Urinary bladder (tissue), 4 donors: ENCODE results near the gene ZNF469. TPM values are rescaled to one million over a fixed set of nuclear protein-coding genes. Genes with fewer than 3 reads are reported as not detected.

Source experiments
- DNase-seq: peaks from one replicate; pipeline ENCODE4 v3.0.0-alpha.2; 2015; ENCODE audit errors: extremely low spot score
- H3K27ac ChIP-seq: one replicate; pipeline ENCODE4 v1.5.1; 2013; ENCODE audit warnings: low read depth, mild to moderate bottlenecking, moderate library complexity
- H3K36me3 ChIP-seq: one replicate; pipeline ENCODE4 v1.6.1; 2013; ENCODE audit warnings: mild to moderate bottlenecking, moderate library complexity; ENCODE audit not compliant: insufficient read depth
- H3K4me1 ChIP-seq: one replicate; pipeline ENCODE4 v1.6.1; 2013; ENCODE audit warnings: mild to moderate bottlenecking, moderate library complexity; ENCODE audit not compliant: insufficient read depth
- H3K4me3 ChIP-seq: one replicate; pipeline ENCODE4 v1.5.1; 2013; ENCODE audit warnings: low read depth, low read length
- WGBS: extraction: QIAGEN DNeasy Blood & Tissue Kit; methylation state at CpG from one replicate; pipeline ENCODE4 v1.1.7; 2013; 5-methylcytosine and 5-hydroxymethylcytosine counted together
- polyA plus RNA-seq: library from polyadenylated mRNA; stranded (reverse); fragments of 200-250 nt; gene quantifications from one replicate; pipeline ENCODE4 v1.2.3, GENCODE V29; 2013
- total RNA-seq: library from RNA; depleted of rRNA; stranded (reverse); fragments of >200 nt; gene quantifications from one replicate; pipeline ENCODE4 v1.2.3, GENCODE V29; 2014
- donor health status: healthy with polysubstance abuse.
- donor health status: healthy.

ZNF469 gene
- total and polyA plus RNA-seq, 2 donors = 1.3 to 9.5 TPM

DNA sequence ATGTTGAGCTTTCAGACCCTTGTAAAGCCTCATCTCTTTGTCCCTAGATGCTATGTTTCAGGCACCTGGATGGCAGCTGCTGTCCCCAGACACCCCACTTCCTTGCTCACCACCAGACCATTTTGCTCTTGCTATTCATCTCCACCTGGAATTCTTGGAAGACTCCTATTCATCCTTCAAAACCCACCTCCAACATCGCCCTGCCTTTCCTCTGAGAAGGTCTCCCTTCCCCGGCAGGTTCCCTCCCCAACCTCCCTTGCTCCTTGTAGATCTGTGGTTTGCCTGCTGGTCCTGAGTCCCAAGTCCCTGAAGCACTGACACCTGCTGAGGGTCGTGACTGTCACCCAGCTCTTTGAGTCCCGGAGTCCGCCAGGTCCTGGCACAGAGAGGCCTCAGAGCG lies 9.9 kb downstream of the ZNF469 start:
- H3K36me3 ChIP-seq = no peaks in the 10 kb centered on the region
- no peak overlapping the region for H3K27ac ChIP-seq
- H3K4me3 ChIP-seq = no peak overlapping the region
- no peak for DNase-seq
- WGBS = 90% methylated on average over 6 of the region's 6 CpGs
- no peaks in the 10 kb centered on the region for H3K4me1 ChIP-seq

DNA sequence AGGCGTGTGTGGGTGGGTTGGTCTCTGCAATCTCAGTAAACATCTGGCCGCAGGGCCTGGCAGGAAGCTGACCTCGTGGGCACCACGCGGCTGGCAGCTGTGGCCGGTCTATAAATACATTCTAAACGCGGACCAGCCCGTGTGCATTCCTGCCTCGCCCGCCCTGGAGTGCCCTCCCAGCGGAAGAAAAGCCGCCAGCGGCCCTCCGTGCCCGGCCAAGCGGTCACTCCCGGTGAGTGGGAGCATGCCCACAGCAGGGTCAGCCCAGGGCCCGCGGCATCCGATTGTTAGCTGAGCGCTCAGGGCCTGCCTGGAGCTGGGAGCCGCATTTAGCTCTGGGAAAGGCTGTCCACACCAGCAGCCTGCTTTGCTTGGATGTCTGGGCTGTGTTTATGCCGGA lies 10.3 kb downstream of the ZNF469 start:
- H3K36me3 ChIP-seq = no peaks in the 10 kb centered on the region
- WGBS = 72% methylated on average over 24 of the region's 24 CpGs
- H3K4me1 ChIP-seq = no peaks in the 10 kb centered on the region
- no peak overlapping the region for H3K4me3 ChIP-seq
- no peak for DNase-seq
- no peak overlapping the region for H3K27ac ChIP-seq

DNA sequence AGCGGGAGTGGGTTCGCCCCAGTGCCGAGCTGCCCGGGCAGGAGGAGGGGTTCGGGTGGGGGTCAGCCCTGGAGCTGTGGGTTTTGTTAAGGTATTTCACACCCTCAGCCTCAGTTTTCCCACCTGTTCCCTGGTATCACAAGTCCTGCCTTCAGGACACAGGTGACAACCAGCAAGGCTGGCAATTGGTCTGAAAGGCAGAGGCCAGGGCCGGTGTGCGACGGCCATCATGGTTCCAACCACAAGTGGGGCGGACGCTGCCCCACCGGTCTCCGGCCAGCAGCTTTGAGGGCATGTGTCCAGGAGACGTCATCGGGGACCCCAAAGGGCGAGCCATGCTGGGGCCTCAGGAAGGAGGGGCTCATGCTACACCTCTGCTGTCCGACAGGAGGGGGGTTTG lies 10.8 kb downstream of the ZNF469 start:
- H3K4me1 ChIP-seq = no peaks in the 10 kb centered on the region
- no peak overlapping the region for H3K27ac ChIP-seq
- 93% methylated on average over 16 of the region's 16 CpGs for WGBS
- no peak overlapping the region for H3K4me3 ChIP-seq
- no peaks in the 10 kb centered on the region for H3K36me3 ChIP-seq
- DNase-seq = no peak

DNA sequence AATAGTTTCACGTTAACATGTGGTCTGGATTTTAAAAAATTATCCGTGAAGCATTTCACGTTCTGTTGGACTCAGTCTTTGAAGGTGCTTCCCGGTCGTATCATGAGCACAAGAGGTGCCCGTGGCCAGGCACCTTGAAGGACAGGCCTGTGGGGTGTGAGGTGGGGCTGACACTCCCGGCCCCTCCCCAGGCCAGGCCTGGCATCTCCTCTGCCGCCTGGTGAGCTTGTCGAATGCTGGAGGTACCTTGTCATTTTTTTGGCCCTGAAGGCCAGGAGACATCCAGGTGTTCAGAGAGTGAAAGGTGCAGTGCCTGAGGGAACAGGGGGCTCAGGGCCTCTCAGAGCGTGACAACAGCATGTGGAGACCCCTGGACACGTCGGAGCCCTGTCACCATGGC lies 11.7 kb downstream of the ZNF469 start:
- no peak for DNase-seq
- Histone ChIP-seq H3K36me3 (no peaks in the 10 kb centered on the region), H3K4me1 (no peaks in the 10 kb centered on the region), H3K4me3 (no peak overlapping the region), H3K27ac (no peak overlapping the region)
- 89% methylated on average over 12 of the region's 12 CpGs for WGBS

DNA sequence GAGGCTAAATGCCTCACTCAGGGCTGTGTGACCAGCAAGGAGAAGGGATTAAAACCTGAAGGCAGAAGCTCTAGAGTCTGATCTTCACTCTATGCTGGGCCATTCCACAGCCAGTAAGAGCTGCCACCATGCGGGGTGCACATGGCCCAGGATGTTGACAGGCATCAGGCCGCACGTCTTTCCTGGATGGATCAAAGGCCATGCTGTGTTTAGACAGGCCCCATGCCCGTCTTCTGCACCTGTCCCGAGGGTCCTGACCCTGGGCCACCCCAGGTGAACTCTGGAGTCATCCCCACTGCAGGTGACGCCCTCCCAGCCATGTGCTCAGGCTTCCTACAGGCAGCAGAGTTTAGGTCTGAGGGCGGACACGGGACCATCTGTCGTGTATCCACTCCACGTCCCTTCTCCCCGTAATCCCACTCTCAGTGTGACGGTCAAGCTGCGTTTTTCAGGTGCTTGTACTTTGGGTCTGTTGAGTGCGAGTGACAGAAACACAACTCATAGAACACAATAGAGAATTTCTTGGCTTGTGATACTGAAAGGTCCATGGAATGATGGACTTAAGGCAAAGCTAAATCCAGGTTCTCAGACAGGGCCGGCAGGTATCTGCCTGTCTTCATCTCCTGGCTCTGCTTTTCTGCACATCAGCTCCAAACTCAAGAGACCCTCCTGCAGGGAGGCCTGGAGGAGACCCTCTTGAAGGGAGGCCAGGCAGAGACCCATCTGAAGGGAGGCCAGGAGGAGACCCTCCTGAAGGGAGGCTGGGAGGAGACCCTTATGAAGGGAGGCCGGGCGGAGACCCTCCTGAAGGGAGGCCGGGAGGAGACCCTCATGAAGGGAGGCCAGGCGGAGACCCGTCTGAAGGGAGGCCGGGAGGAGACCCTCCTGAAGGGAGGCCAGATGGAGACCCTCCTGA lies 13.2 kb downstream of the ZNF469 start:
- H3K4me3 ChIP-seq = no peak overlapping the region
- no peaks in the 10 kb centered on the region for H3K36me3 ChIP-seq
- H3K4me1 ChIP-seq = no peaks in the 10 kb centered on the region
- 95% methylated on average over 21 of the region's 21 CpGs for WGBS
- DNase-seq = no peak
- no peak overlapping the region for H3K27ac ChIP-seq

DNA sequence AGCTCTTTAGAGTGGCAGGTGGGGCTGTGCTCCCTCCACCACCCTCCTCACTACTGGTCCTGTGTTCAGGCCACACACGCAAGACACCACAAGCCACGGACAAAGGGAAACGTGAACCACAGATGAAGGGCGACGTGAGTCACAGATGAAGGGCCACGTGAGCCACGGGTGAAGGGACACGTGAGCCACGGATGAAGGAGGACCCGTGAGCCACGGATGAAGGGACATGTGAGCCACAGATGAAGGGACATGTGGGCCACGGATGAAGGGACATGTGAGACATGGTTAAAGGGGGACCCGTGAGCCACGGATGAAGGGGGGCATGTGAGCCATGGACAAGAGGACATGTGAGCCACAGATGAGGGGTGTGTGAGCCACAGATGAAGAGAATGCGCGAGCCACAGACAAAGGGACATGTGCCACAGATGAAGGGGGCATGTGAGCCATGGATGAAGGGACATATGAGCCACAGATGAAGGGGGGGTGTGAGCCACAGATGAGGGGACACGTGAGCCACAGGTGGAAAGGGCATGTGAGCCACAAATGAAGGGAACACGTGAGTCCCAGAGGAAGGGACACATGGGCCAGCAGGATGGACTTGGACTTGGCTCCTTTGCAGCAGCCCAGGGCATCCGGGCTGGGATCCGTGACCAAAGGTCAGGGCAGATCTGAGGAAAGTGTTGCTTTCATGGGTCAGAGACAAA lies 15.6 kb downstream of the ZNF469 start:
- H3K36me3 ChIP-seq = no peaks in the 10 kb centered on the region
- no peak overlapping the region for H3K4me3 ChIP-seq
- 97% methylated on average over 20 of the region's 20 CpGs for WGBS
- H3K27ac ChIP-seq = no peak overlapping the region
- no peak for DNase-seq
- H3K4me1 ChIP-seq = no peaks in the 10 kb centered on the region

DNA sequence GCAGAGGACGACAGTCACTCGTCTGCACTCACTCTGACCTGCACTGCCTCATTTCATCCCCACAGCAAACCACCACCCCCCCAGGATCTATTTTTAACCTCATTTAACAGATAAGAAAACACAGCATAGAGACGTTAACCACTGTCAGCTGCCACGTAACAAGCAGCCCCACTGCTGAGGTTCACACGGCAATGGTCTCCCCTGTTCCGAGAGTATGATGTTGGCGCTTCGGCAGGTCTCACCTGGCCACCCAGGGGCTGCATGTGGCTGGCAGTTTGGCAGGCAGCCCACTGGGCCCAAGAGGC lies 16.1 kb downstream of the ZNF469 start:
- H3K4me1 ChIP-seq = no peaks in the 10 kb centered on the region
- 83% methylated on average over 8 of the region's 8 CpGs for WGBS
- no peak overlapping the region for H3K27ac ChIP-seq
- H3K4me3 ChIP-seq = no peak overlapping the region
- no peaks in the 10 kb centered on the region for H3K36me3 ChIP-seq
- DNase-seq = no peak

DNA sequence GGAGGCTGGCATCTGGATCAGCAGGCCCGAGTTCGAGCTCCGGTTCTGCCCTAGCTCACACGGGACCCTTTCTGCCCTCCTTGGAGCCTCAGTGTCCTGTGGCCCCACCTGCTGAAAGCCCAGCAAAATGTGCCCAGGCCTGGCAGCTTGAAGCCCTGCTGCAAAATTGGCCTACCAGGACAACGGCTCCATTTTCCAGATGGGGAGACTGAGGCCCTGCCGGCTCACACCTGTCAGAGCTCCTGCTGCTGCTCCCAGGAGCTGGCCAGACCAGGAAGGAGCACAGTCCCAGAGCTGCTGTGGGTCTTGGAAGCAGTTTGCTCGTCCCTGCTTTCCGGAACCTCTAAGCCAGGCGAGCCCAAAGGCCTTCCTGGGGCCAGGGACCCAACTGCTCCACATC lies 17.4 kb downstream of the ZNF469 start:
- H3K4me1 ChIP-seq = no peaks in the 10 kb centered on the region
- 95% methylated on average over 9 of the region's 9 CpGs for WGBS

DNA sequence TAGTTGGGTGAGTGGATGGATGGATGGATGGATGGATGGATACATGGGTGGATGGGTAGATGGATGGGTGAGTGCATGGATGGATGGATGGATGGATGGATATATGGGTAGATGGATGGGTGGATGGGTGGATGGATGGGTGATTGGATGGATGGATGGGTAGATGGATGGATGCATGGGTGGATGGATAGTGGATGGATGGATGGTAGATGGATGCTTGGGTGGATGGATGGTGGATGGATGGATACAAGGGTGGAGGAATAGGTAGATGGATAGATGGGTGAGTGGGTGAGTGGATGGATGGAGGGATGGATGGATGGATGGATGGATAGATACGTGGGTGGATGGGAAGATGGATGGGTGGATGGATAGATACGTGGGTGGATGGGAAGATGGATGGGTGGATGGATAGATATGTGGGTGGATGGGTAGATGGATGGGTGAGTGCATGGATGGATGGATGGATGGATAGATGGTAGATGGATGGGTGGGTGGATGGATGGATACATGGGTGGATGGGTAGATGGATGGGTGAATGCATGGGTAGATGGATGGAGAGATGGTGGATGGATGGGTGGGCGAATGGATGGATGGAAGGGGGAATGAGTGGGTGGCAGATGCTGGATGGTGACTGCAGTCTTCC lies 19.0 kb downstream of the ZNF469 start:
- H3K4me1 ChIP-seq = no peaks in the 10 kb centered on the region
- WGBS = 94% methylated on average over 3 of the region's 3 CpGs
- H3K4me3 ChIP-seq = no peak overlapping the region
- no peak overlapping the region for H3K27ac ChIP-seq
- DNase-seq = no peak
- no peaks in the 10 kb centered on the region for H3K36me3 ChIP-seq

More for the DNA sequence above, 17.4 kb downstream of the ZNF469 start:
- no peak overlapping the region for H3K4me3 ChIP-seq
- no peak overlapping the region for H3K27ac ChIP-seq
- H3K36me3 ChIP-seq = no peaks in the 10 kb centered on the region
- no peak for DNase-seq

DNA sequence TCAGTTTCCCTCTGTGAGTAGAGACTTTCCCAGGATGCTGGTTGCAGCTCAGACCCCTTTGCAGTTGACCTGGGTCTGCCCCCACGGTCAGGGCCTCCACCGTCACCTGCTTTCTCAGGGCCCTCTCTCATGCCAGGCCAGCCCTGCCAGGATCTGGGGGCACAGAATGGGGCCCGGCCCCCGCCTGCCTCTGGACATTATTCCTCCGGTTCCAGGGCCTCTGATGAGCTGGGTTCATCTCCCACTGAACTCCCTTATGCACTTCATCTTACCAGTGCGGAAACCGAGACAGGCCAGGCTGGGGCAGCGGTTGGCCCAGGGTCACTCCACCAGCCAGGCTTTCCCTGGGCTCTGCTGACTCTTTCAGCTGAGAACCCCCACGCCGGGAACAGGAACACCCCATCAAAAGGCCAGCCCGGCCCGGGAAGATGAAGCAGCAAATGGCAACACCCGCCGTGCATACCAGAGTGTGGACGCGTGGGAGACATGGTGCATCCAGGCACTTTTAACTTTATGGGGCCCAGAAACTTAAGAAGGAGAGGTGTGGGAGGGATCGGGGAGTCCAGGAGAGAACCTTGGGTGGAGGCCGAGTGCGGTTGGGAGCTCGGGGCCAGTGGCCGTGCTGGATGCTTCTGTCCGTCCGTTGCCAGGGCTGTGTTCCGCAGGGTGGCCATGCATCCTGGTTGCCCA lies 19.9 kb downstream of the ZNF469 start:
- 75% methylated on average over 24 of the region's 24 CpGs for WGBS
- Histone ChIP-seq H3K4me1 (no peaks in the 10 kb centered on the region), H3K27ac (no peak overlapping the region), H3K36me3 (no peaks in the 10 kb centered on the region), H3K4me3 (no peak overlapping the region)
- DNase-seq = no peak

DNA sequence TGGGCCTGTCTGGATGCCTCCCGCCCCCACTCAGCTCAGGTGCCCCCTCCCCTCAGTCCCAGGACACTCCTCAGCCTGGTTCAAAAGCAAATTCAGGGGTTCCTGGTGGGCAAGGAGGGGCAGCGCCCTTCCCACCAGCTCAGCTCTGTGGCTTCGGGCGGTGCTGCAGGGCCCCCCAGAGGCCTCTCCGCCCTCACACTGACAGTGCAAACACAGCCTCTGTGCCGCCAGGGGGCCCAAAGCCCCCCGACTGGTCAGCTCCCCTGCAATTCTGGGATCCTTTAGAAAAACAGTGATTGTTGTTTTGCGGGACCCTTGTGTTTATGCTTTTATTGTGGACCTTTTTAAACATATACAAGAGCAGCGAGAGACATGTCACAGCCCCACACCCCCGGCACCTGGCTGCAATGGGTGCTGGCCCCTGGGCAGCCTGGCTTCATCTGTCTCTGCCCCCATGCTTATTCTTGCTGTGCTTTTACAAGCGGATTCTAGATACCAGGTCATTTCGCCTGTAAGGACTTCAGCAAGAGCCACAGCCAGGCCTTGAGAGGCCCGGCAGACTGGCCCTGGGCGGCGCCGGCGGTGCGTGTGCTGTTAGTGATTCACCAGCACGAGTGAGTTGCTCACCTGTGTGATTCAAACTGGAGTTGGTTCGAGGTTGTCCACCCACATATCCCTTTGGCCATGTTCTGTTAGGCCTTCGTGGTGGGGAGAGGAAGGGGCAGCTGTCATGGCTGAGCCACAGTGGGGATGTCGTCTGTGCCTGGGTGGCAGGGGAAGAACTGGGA lies 21.2 kb downstream of the ZNF469 start:
- DNase-seq = no peak
- no peak overlapping the region for H3K4me3 ChIP-seq
- WGBS = 87% methylated on average over 22 of the region's 22 CpGs
- H3K36me3 ChIP-seq = no peaks in the 10 kb centered on the region
- no peak overlapping the region for H3K27ac ChIP-seq
- no peaks in the 10 kb centered on the region for H3K4me1 ChIP-seq

DNA sequence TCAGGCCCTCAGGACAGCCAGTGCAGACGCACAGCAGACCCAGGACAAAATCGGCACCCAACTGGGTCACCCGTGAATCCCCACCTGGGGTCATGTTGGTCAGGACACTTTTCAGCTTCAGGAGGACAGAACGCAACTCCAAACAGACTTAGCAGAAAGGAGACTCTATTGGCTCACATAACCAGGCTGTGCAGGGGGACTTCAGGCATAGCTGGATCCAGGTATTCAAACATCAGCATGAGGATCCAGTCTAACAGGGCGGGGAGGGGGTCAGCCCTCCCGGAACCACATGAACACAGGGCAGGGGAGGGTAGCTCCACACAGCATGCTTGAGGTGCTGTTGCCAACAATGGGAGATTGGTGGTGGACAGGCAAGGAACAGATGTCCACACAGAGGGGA lies 22.0 kb downstream of the ZNF469 start:
- Histone ChIP-seq H3K4me1 (no peaks in the 10 kb centered on the region), H3K4me3 (no peak overlapping the region), H3K27ac (no peak overlapping the region), H3K36me3 (no peaks in the 10 kb centered on the region)
- 93% methylated on average over 6 of the region's 6 CpGs for WGBS
- DNase-seq = no peak
